Nephron progenitor cell (in vitro differentiated cells): ENCODE results near the gene MYO1D.

Experiments
- DNase-seq: peaks from one replicate; pipeline ENCODE4 v3.0.0; 2021
- H3K27ac Mint-ChIP-seq: 2 replicates; pipeline ENCODE4 v1.8.0; 2021; ENCODE audit warnings: mild to moderate bottlenecking, moderate library complexity, mixed read lengths
- H3K27me3 Mint-ChIP-seq: 2 replicates; pipeline ENCODE4 v1.8.0; 2021; ENCODE audit warnings: mild to moderate bottlenecking, low read depth, mixed read lengths; ENCODE audit not compliant: poor library complexity
- H3K36me3 Mint-ChIP-seq: 2 replicates; pipeline ENCODE4 v1.8.0; 2021; ENCODE audit warnings: low read depth, mixed read lengths
- H3K4me1 Mint-ChIP-seq: 2 replicates; pipeline ENCODE4 v1.8.0; 2021; ENCODE audit warnings: mixed read lengths
- H3K4me3 Mint-ChIP-seq: 2 replicates; pipeline ENCODE4 v1.8.0; 2021; ENCODE audit warnings: mild to moderate bottlenecking, moderate library complexity, mixed read lengths
- H3K9me3 Mint-ChIP-seq: 2 replicates; pipeline ENCODE4 v1.8.0; 2021; ENCODE audit warnings: mild to moderate bottlenecking, moderate library complexity, mixed read lengths
- CTCF ChIP-seq: fragments of 200-600 bp; sonication (generic); IDR thresholded peaks from 2 replicates; pipeline ENCODE4 v1.5.0; 2021; ENCODE audit warnings: antibody characterized with exemption

Gene MYO1D

GRCh38 chr17:32443827-32444300, 433.1 kb downstream of the MYO1D start:
- peak overlapping the region; percentile 96 for H3K4me3 Mint-ChIP-seq
- H3K4me1 Mint-ChIP-seq = peaks cover 25% of the 10 kb centered on the region
- peaks cover 12% of the 10 kb centered on the region for H3K36me3 Mint-ChIP-seq
- peaks cover 7% of the 10 kb centered on the region for H3K9me3 Mint-ChIP-seq
- peaks cover 25% of the 10 kb centered on the region for H3K27me3 Mint-ChIP-seq
- no peak overlapping the region for H3K27ac Mint-ChIP-seq
- DNase-seq = no peak
- TF ChIP-seq CTCF = peak; percentile 97
